SK-N-SH treated with all-trans-retinoic acid at 6 μM for 48 hours (cell line): ENCODE measurements around the gene MEI1.

Experiments used
- ATAC-seq: fragments of 200-7000 bp; cut with Tn5 transposase; 3 replicates; pipeline ENCODE4 v1.9.1; 2020; ENCODE audit warnings: mild to moderate bottlenecking, moderate library complexity
- BACH2 ChIP-seq: fragments of 250-450 bp; sonication (Bioruptor Pico); IDR thresholded peaks from 2 replicates; pipeline ENCODE4 v1.9.0; 2021; ENCODE audit warnings: mild to moderate bottlenecking, borderline replicate concordance
- CSDC2 ChIP-seq: fragments of 250-450 bp; sonication (Bioruptor Pico); IDR thresholded peaks from 2 replicates; pipeline ENCODE4 v1.5.0; 2020; ENCODE audit warnings: mild to moderate bottlenecking, moderate library complexity
- ESRRG ChIP-seq: fragments of 250-450 bp; sonication (Bioruptor Pico); IDR thresholded peaks from 2 replicates; pipeline ENCODE4 v1.6.1; 2021; ENCODE audit warnings: mild to moderate bottlenecking
- GLIS3 ChIP-seq: fragments of 250-450 bp; sonication (Bioruptor Pico); IDR thresholded peaks from 2 replicates; pipeline ENCODE4 v1.5.0; 2020; ENCODE audit warnings: mild to moderate bottlenecking, moderate library complexity
- ISL1 ChIP-seq: fragments of 250-450 bp; sonication (Bioruptor Pico); IDR thresholded peaks from 2 replicates; pipeline ENCODE4 v2.1.2; 2022; ENCODE audit warnings: mild to moderate bottlenecking, moderate library complexity
- PPARA ChIP-seq: fragments of 250-450 bp; sonication (Bioruptor Pico); IDR thresholded peaks from 2 replicates; pipeline ENCODE4 v1.5.0; 2020; ENCODE audit warnings: mild to moderate bottlenecking, borderline replicate concordance
- SNAI2 ChIP-seq: fragments of 250-450 bp; sonication (Bioruptor Pico); IDR thresholded peaks from 2 replicates; pipeline ENCODE4 v1.5.0; 2020; ENCODE audit warnings: mild to moderate bottlenecking, moderate library complexity
- TCF4 ChIP-seq: fragments of 250-450 bp; sonication (Bioruptor Pico); IDR thresholded peaks from 2 replicates; pipeline ENCODE4 v1.8.0; 2021; ENCODE audit warnings: mild to moderate bottlenecking, moderate library complexity, borderline replicate concordance
- ZC3H10 ChIP-seq: fragments of 250-450 bp; sonication (Bioruptor Pico); IDR thresholded peaks from 2 replicates; pipeline ENCODE4 v1.5.1; 2021; ENCODE audit warnings: mild to moderate bottlenecking, moderate library complexity
- ZFP3 ChIP-seq: fragments of 250-450 bp; sonication (Bioruptor Pico); IDR thresholded peaks from 2 replicates; pipeline ENCODE4 v1.5.0; 2020; ENCODE audit warnings: mild to moderate bottlenecking, moderate library complexity
- ZFP30 ChIP-seq: fragments of 450-650 bp; formaldehyde crosslinking; IDR thresholded peaks from 2 replicates; pipeline ENCODE4 v1.5.0; 2022; ENCODE audit warnings: mild to moderate bottlenecking, moderate library complexity
- ZNF565 ChIP-seq: fragments of 450-650 bp; formaldehyde crosslinking; conservative IDR thresholded peaks from 2 replicates; pipeline ENCODE4 v1.5.0; 2020; ENCODE audit warnings: low read depth, mild to moderate bottlenecking, moderate library complexity
- ZNF70 ChIP-seq: fragments of 450-650 bp; formaldehyde crosslinking; IDR thresholded peaks from 2 replicates; pipeline ENCODE4 v1.5.0; 2020; ENCODE audit warnings: mild to moderate bottlenecking, moderate library complexity
- ZNF8 ChIP-seq: fragments of 450-650 bp; formaldehyde crosslinking; IDR thresholded peaks from 2 replicates; pipeline ENCODE4 v1.5.0; 2020; ENCODE audit warnings: mild to moderate bottlenecking, moderate library complexity
- TF ChIP-seq, protein P1 (sequence below): fragments of 250-450 bp; sonication (Bioruptor Pico); IDR thresholded peaks from 2 replicates; pipeline ENCODE4 v1.5.0; 2020; ENCODE audit warnings: mild to moderate bottlenecking, moderate library complexity
- TF ChIP-seq, protein P2 (sequence below): fragments of 250-450 bp; sonication (Bioruptor Pico); IDR thresholded peaks from 2 replicates; pipeline ENCODE4 v1.5.1; 2021; ENCODE audit warnings: mild to moderate bottlenecking, moderate library complexity
- TF ChIP-seq, protein P3 (sequence below): fragments of 250-450 bp; sonication (Bioruptor Pico); IDR thresholded peaks from 2 replicates; pipeline ENCODE4 v1.5.1; 2020; ENCODE audit warnings: low read depth, mild to moderate bottlenecking, moderate library complexity
- TF ChIP-seq, protein P4 (sequence below): fragments of 250-450 bp; sonication (Bioruptor Pico); IDR thresholded peaks from 2 replicates; pipeline ENCODE4 v1.8.0; 2021; ENCODE audit warnings: low read depth, mild to moderate bottlenecking, moderate library complexity, borderline replicate concordance
- TF ChIP-seq, protein P5 (sequence below): fragments of 250-450 bp; sonication (Bioruptor Pico); IDR thresholded peaks from 2 replicates; pipeline ENCODE4 v1.8.0; 2020; ENCODE audit warnings: mild to moderate bottlenecking, moderate library complexity, borderline replicate concordance

The MEI1 gene

DNA sequence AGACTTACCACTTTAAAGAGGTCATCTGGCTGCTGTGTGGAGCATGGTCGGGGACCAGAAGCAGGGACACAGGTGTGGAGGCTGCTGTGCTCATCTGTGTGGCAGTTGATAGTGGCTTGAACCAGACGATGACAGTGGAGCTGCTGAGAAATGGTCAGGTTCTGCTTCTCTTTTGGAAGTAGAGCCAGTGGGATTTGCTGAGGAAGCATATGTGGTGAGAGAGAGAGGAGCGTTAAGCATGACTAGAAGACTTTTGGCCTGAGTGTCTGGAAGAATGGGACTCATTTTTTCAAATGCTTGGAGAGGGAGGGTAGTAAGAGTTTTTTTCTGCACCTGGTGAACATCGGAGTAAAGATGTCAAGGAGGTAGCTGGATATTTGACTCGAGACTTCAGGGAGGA lies 121.1 kb downstream of the MEI1 start:
- TF ChIP-seq, protein P1, sequence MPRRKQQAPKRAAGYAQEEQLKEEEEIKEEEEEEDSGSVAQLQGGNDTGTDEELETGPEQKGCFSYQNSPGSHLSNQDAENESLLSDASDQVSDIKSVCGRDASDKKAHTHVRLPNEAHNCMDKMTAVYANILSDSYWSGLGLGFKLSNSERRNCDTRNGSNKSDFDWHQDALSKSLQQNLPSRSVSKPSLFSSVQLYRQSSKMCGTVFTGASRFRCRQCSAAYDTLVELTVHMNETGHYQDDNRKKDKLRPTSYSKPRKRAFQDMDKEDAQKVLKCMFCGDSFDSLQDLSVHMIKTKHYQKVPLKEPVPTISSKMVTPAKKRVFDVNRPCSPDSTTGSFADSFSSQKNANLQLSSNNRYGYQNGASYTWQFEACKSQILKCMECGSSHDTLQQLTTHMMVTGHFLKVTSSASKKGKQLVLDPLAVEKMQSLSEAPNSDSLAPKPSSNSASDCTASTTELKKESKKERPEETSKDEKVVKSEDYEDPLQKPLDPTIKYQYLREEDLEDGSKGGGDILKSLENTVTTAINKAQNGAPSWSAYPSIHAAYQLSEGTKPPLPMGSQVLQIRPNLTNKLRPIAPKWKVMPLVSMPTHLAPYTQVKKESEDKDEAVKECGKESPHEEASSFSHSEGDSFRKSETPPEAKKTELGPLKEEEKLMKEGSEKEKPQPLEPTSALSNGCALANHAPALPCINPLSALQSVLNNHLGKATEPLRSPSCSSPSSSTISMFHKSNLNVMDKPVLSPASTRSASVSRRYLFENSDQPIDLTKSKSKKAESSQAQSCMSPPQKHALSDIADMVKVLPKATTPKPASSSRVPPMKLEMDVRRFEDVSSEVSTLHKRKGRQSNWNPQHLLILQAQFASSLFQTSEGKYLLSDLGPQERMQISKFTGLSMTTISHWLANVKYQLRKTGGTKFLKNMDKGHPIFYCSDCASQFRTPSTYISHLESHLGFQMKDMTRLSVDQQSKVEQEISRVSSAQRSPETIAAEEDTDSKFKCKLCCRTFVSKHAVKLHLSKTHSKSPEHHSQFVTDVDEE: no peak
- TF ChIP-seq, protein P2, sequence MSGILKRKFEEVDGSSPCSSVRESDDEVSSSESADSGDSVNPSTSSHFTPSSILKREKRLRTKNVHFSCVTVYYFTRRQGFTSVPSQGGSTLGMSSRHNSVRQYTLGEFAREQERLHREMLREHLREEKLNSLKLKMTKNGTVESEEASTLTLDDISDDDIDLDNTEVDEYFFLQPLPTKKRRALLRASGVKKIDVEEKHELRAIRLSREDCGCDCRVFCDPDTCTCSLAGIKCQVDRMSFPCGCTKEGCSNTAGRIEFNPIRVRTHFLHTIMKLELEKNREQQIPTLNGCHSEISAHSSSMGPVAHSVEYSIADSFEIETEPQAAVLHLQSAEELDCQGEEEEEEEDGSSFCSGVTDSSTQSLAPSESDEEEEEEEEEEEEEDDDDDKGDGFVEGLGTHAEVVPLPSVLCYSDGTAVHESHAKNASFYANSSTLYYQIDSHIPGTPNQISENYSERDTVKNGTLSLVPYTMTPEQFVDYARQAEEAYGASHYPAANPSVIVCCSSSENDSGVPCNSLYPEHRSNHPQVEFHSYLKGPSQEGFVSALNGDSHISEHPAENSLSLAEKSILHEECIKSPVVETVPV (CRISPR knock-in tag): no peak
- TF ChIP-seq ZNF70 (no peak), CSDC2 (CRISPR knock-in tag) (no peak), ZNF565 (CRISPR knock-in tag) (no peak), GLIS3 (CRISPR knock-in tag) (no peak), ESRRG (no peak), ZFP3 (CRISPR knock-in tag) (no peak), PPARA (CRISPR knock-in tag) (no peak), ZFP30 (no peak), SNAI2 (no peak), ZC3H10 (no peak), TCF4 (CRISPR knock-in tag) (no peak), ZNF8 (no peak), BACH2 (CRISPR knock-in tag) (no peak), ISL1 (CRISPR knock-in tag) (no peak)
- TF ChIP-seq, protein P3, sequence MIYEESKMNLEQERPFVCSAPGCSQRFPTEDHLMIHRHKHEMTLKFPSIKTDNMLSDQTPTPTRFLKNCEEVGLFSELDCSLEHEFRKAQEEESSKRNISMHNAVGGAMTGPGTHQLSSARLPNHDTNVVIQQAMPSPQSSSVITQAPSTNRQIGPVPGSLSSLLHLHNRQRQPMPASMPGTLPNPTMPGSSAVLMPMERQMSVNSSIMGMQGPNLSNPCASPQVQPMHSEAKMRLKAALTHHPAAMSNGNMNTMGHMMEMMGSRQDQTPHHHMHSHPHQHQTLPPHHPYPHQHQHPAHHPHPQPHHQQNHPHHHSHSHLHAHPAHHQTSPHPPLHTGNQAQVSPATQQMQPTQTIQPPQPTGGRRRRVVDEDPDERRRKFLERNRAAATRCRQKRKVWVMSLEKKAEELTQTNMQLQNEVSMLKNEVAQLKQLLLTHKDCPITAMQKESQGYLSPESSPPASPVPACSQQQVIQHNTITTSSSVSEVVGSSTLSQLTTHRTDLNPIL (CRISPR knock-in tag): no peak
- TF ChIP-seq, protein P4, sequence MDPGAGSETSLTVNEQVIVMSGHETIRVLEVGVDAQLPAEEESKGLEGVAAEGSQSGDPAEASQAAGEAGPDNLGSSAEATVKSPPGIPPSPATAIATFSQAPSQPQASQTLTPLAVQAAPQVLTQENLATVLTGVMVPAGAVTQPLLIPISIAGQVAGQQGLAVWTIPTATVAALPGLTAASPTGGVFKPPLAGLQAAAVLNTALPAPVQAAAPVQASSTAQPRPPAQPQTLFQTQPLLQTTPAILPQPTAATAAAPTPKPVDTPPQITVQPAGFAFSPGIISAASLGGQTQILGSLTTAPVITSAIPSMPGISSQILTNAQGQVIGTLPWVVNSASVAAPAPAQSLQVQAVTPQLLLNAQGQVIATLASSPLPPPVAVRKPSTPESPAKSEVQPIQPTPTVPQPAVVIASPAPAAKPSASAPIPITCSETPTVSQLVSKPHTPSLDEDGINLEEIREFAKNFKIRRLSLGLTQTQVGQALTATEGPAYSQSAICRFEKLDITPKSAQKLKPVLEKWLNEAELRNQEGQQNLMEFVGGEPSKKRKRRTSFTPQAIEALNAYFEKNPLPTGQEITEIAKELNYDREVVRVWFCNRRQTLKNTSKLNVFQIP (CRISPR knock-in tag): no peak
- TF ChIP-seq, protein P5, sequence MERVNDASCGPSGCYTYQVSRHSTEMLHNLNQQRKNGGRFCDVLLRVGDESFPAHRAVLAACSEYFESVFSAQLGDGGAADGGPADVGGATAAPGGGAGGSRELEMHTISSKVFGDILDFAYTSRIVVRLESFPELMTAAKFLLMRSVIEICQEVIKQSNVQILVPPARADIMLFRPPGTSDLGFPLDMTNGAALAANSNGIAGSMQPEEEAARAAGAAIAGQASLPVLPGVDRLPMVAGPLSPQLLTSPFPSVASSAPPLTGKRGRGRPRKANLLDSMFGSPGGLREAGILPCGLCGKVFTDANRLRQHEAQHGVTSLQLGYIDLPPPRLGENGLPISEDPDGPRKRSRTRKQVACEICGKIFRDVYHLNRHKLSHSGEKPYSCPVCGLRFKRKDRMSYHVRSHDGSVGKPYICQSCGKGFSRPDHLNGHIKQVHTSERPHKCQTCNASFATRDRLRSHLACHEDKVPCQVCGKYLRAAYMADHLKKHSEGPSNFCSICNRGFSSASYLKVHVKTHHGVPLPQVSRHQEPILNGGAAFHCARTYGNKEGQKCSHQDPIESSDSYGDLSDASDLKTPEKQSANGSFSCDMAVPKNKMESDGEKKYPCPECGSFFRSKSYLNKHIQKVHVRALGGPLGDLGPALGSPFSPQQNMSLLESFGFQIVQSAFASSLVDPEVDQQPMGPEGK (CRISPR knock-in tag): no peak
- no peak for ATAC-seq

DNA sequence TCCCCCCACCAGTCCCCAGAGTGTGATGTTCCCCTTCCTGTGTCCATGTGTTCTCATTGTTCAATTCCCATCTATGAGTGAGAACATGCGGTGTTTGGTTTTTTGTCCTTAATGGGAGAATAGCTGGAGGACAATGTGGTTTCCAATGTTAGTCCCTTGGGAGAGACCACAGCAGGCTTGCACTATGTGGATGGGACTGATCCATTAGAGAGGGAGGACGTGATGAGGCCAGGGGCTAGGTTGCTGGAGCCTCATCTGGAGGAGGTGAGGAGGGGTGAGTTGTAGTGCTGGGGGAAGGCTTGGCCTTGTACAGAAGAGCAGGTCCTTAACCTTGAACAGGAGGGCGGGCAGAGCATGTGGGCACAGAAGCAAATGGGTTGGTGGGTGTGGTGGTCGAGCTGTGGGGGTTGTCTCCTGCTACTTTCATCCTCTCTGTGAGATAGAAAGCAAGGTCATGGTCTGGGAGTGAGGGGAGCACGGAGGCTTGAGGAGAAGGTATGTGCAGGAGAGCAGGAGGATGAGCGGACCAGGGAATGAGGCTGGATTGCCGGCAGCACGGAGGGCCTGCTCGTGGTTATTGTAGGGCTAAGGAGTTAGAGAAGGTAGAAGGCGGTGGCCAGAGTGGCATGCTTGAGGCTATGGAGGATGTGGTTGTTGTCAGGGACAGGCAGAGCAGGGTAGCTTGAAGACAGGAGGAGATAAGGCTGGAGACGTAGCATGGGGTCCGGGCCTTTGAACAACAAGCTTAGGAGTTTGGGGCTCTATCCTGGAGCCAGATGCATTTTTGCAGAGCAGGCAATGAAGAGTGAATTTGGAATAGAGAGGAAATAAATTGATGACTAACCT lies 122.4 kb downstream of the MEI1 start:
- TF ChIP-seq ZFP3 (CRISPR knock-in tag) (no peak), BACH2 (CRISPR knock-in tag) (no peak), ZNF70 (no peak), PPARA (CRISPR knock-in tag) (no peak), ZNF8 (no peak)
- TF ChIP-seq, protein P2 (CRISPR knock-in tag): no peak
- TF ChIP-seq, protein P4 (CRISPR knock-in tag): no peak
- no peak for ATAC-seq
